GM10248 (cell line): ENCODE results near the gene ADAMTSL2.
A peak's percentile ranks its signal among the peaks of the same experiment; 100 is the strongest.

Experiments
- CTCF ChIA-PET: fragments of 300-600 bp; sonication (Branson Sonifier 250); formaldehyde crosslinking; extraction: SDS; loops from one replicate; lab custom pipeline; 2021; ENCODE audit warnings: antibody characterized with exemption; lab: Yijun Ruan, JAX
- POLR2A ChIA-PET: fragments of 350-650 bp; sonication (Branson Sonifier 250); formaldehyde crosslinking; extraction: SDS; loops from one replicate; lab custom pipeline; 2020; ENCODE audit warnings: antibody characterized with exemption; lab: Yijun Ruan, JAX
- DNase-seq: peaks from one replicate; pipeline ENCODE4 v3.0.0; 2012; ENCODE audit errors: extremely low spot score
- TF ChIP-seq, protein P1 (sequence below): IDR thresholded peaks from 2 replicates; pipeline ENCODE4 v1.5.1; 2012; ENCODE audit warnings: mild to moderate bottlenecking, low read depth; ENCODE audit errors: extremely low read depth, missing control alignments, control extremely low read depth

The ADAMTSL2 gene

DNA sequence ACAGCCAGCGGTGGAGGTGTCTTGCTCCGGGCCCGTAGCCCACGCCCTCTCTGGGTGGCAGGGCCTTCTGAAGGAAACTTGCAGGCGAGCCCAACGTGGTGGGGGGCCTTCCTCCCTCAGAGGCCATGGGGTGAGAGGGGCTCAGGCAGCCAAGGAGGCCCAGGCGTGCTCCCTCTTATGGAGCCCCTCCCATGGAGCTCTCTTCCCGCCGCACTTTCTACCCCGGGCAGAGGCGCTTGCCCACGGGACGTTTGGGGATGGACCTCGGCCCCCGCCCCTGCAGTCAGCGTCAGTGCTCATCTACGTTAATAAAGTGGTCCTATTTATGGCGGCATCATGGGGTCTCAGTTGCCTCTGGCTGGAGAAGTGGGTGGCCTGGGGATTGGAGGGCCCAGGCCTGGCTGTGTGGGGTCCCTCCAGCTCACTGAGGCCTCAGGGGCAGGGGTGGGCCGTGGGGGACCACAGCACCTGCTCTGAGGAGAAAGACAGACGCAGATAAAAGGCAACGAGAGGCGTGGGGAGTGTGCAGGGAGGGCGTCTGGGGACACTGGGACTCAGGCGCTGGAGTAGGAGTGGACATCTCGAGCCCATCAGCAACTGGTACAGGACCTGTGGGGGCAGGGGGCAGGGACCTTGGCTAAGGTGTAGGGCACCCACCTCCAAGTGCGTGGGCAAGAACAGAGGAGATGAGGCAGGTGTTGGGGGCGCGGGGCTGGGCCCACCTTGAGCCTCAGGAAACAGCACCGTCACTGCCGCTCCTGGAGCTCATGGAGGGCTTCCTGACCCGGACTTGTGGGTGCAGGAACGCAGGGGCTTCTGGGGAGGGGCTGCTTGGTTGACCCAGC lies 40.9 kb downstream of the ADAMTSL2 start:
- CTCF ChIA-PET: interaction anchor here (0.8 to 1.6 kb wide), 3 partner anchors 10 to 16 kb away, joined by 3 read pairs; no protein-coding TSS in a partner anchor
- TF ChIP-seq, protein P1, sequence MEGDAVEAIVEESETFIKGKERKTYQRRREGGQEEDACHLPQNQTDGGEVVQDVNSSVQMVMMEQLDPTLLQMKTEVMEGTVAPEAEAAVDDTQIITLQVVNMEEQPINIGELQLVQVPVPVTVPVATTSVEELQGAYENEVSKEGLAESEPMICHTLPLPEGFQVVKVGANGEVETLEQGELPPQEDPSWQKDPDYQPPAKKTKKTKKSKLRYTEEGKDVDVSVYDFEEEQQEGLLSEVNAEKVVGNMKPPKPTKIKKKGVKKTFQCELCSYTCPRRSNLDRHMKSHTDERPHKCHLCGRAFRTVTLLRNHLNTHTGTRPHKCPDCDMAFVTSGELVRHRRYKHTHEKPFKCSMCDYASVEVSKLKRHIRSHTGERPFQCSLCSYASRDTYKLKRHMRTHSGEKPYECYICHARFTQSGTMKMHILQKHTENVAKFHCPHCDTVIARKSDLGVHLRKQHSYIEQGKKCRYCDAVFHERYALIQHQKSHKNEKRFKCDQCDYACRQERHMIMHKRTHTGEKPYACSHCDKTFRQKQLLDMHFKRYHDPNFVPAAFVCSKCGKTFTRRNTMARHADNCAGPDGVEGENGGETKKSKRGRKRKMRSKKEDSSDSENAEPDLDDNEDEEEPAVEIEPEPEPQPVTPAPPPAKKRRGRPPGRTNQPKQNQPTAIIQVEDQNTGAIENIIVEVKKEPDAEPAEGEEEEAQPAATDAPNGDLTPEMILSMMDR: no peak
- no peak for DNase-seq
- POLR2A ChIA-PET: no interaction called here

DNA sequence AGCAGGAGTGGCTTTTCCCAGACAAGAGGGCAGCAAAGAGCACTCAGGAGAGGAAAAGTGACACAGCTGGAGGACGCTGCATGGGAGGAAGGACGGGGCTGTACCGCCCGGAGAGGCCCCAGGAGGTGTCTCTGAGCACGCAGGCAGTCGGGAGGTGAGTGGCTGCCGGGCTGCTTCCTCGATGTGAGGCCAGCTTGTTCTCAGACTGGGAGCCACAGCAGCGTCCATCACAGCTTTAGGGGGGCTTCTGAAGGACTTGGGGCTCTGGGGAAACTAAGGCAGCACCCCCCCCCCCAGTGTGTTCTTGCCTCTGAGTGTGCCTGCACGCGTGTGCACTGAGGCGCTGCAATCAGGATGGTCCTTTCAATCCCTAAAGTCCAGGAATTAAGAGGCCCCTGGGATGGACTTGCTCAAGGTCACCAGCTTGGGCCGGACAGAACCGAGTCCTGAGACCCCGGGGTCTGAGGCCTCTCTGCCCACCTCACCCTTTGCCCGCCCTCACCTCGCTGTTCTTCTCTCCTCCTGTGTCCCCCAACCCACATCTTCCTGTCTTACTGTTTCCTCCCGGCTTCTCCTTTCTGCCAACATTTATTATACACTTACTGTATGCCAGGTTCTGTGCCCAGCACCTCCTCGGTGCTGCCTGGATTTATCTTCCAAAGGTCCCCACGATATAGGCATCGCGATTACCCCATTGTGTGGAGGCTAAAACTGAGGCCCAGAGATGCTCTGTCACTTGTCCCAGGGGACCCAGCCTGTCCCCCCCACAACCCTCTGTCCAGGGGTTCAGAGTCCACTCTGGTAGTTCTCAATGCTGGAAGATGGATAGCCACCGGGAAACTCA lies 41.7 kb downstream of the ADAMTSL2 start:
- TF ChIP-seq, protein P1: no peak
- CTCF ChIA-PET: interaction anchor here (1.2 to 1.6 kb wide), 2 partner anchors 11 to 17 kb away, joined by 3 read pairs; no protein-coding TSS in a partner anchor
- DNase-seq: no peak
- POLR2A ChIA-PET: no interaction called here

- ChIA-PET POLR2A (no interaction called here), CTCF (interaction anchor here (1.6 kb wide), 1 partner anchor 18 kb away, joined by 3 read pairs; no protein-coding TSS in a partner anchor)
- TF ChIP-seq, protein P1: no peak
- peak; percentile 59 for DNase-seq
Observed at GRCh38 chr9:133576875-133577736, 42.6 kb downstream of the ADAMTSL2 start.

- CTCF ChIA-PET: no interaction called here
- no peak for DNase-seq
- TF ChIP-seq, protein P1: no peak
- POLR2A ChIA-PET: no interaction called here
Observed at GRCh38 chr9:133577737-133578112, 43.2 kb downstream of the ADAMTSL2 start.

GRCh38 chr9:133578524-133579441 lies 44.3 kb downstream of the ADAMTSL2 start:
- TF ChIP-seq, protein P1: no peak
- DNase-seq: no peak
- CTCF ChIA-PET: no interaction called here
- POLR2A ChIA-PET: no interaction called here
